ENCODE results near the gene FAM107B. TPM values are rescaled to one million over a fixed set of nuclear protein-coding genes. Genes with fewer than 3 reads are reported as not detected.

Gene FAM107B
- total and polyA plus RNA-seq, 2 of the 13 experiments (the other 11 are each of a cell fraction or from before 2014, with no cell fraction given) = 15.7 to 24.8 TPM

DNA sequence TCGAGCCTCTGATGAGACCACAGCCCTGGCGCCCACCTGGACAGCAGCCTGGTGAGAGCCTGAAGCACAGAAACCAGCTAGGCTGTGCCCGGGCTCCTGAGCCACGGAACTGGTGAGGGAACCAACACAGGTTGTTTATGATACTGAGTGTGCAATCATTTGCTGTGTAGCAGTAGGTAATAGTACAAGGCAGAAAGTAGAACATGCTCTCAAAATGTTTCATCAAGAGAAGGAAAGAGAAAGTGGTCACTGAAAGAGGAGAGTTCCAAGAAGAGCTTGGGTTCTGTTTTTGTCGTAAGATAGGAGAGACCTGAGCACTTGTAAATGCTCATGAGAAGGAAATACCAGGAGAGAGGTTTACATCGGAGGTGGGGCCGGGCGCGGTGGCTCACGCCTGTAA is 208.2 kb downstream of the FAM107B start (continued):
- TF ChIP-seq, protein P1, sequence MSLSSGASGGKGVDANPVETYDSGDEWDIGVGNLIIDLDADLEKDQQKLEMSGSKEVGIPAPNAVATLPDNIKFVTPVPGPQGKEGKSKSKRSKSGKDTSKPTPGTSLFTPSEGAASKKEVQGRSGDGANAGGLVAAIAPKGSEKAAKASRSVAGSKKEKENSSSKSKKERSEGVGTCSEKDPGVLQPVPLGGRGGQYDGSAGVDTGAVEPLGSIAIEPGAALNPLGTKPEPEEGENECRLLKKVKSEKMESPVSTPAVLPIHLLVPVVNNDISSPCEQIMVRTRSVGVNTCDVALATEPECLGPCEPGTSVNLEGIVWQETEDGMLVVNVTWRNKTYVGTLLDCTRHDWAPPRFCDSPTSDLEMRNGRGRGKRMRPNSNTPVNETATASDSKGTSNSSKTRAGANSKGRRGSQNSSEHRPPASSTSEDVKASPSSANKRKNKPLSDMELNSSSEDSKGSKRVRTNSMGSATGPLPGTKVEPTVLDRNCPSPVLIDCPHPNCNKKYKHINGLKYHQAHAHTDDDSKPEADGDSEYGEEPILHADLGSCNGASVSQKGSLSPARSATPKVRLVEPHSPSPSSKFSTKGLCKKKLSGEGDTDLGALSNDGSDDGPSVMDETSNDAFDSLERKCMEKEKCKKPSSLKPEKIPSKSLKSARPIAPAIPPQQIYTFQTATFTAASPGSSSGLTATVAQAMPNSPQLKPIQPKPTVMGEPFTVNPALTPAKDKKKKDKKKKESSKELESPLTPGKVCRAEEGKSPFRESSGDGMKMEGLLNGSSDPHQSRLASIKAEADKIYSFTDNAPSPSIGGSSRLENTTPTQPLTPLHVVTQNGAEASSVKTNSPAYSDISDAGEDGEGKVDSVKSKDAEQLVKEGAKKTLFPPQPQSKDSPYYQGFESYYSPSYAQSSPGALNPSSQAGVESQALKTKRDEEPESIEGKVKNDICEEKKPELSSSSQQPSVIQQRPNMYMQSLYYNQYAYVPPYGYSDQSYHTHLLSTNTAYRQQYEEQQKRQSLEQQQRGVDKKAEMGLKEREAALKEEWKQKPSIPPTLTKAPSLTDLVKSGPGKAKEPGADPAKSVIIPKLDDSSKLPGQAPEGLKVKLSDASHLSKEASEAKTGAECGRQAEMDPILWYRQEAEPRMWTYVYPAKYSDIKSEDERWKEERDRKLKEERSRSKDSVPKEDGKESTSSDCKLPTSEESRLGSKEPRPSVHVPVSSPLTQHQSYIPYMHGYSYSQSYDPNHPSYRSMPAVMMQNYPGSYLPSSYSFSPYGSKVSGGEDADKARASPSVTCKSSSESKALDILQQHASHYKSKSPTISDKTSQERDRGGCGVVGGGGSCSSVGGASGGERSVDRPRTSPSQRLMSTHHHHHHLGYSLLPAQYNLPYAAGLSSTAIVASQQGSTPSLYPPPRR (CRISPR knock-in tag; IDR thresholded peaks at IDR 0.05; ENCODE audit: borderline replicate concordance) = no peak
- TF ChIP-seq SMAD3 (CRISPR knock-in tag; IDR thresholded peaks at IDR 0.05) (no peak), ZFP41 (CRISPR knock-in tag; IDR thresholded peaks at IDR 0.05; ENCODE audit: borderline replicate concordance) (no peak), ZNF510 (CRISPR knock-in tag; IDR thresholded peaks at IDR 0.05; ENCODE audit: low read depth) (no peak), KLF16 (CRISPR knock-in tag; IDR thresholded peaks at IDR 0.05) (no peak), DNMT3B (CRISPR knock-in tag; conservative IDR thresholded peaks at IDR 0.05) (no peak), KLF12 (CRISPR knock-in tag; IDR thresholded peaks at IDR 0.05; ENCODE audit: borderline replicate concordance) (no peak), ZSCAN21 (CRISPR knock-in tag; IDR thresholded peaks at IDR 0.05; ENCODE audit: borderline replicate concordance) (no peak)
- TF ChIP-seq, protein P2, sequence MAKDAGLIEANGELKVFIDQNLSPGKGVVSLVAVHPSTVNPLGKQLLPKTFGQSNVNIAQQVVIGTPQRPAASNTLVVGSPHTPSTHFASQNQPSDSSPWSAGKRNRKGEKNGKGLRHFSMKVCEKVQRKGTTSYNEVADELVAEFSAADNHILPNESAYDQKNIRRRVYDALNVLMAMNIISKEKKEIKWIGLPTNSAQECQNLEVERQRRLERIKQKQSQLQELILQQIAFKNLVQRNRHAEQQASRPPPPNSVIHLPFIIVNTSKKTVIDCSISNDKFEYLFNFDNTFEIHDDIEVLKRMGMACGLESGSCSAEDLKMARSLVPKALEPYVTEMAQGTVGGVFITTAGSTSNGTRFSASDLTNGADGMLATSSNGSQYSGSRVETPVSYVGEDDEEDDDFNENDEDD (CRISPR knock-in tag; IDR thresholded peaks at IDR 0.05; ENCODE audit: borderline replicate concordance) = no peak
